Measurements from ENCODE around the gene MSN. TPM values are rescaled to one million over a fixed set of nuclear protein-coding genes. Genes with fewer than 3 reads are reported as not detected.

The MSN gene
- total RNA-seq, 1 donor from 2014 or later, result 107 TPM

GRCh38 chrX:65705439-65705838 lies 38.0 kb downstream of the MSN start:
- H3K27ac ChIP-seq (replicated peaks), result peak overlapping the region; percentile 85
- DNase-seq, result no peak
- H3K27me3 ChIP-seq (ENCODE audit: low read depth), result no peaks in the 10 kb centered on the region
- TF ChIP-seq CTCF (IDR thresholded peaks at IDR 0.05; ENCODE audit: borderline replicate concordance), result no peak
- H3K4me3 ChIP-seq, result no peak overlapping the region
- H3K9me3 ChIP-seq (replicated peaks), result no peaks in the 10 kb centered on the region
- peaks cover 96% of the 10 kb centered on the region for H3K4me1 ChIP-seq
- intact Hi-C loops (cut with micrococcal nuclease), result loop anchor here (10.0 kb wide), 1 partner anchor 101 kb away; no protein-coding TSS in a partner anchor
- no peaks in the 10 kb centered on the region for H3K36me3 ChIP-seq

GRCh38 chrX:65706041-65706828 lies 38.8 kb downstream of the MSN start:
- Histone ChIP-seq H3K4me1 (peaks cover 91% of the 10 kb centered on the region), H3K4me3 (no peak overlapping the region), H3K27ac (replicated peaks) (peak overlapping the region; percentile 85), H3K36me3 (no peaks in the 10 kb centered on the region), H3K9me3 (replicated peaks) (no peaks in the 10 kb centered on the region), H3K27me3 (ENCODE audit: low read depth) (no peaks in the 10 kb centered on the region)
- DNase-seq, result peak; percentile 33
- TF ChIP-seq CTCF (IDR thresholded peaks at IDR 0.05; ENCODE audit: borderline replicate concordance), result no peak
- intact Hi-C loops (cut with micrococcal nuclease), result loop anchor here (10.0 kb wide), 1 partner anchor 101 kb away; no protein-coding TSS in a partner anchor

- DNase-seq, result no peak
- intact Hi-C loops (cut with micrococcal nuclease), result loop anchor here (10.0 kb wide), 1 partner anchor 102 kb away; no protein-coding TSS in a partner anchor
Observed at GRCh38 chrX:65707151-65707550, 39.7 kb downstream of the MSN start.

GRCh38 chrX:65712005-65712806 lies 44.8 kb downstream of the MSN start:
- Histone ChIP-seq H3K27me3 (ENCODE audit: low read depth) (no peaks in the 10 kb centered on the region), H3K27ac (replicated peaks) (peak overlapping the region; percentile 46), H3K36me3 (no peaks in the 10 kb centered on the region), H3K9me3 (replicated peaks) (no peaks in the 10 kb centered on the region), H3K4me1 (peaks cover 91% of the 10 kb centered on the region), H3K4me3 (no peak overlapping the region)
- DNase-seq, result no peak
- TF ChIP-seq CTCF (IDR thresholded peaks at IDR 0.05; ENCODE audit: borderline replicate concordance), result no peak
- intact Hi-C loops (cut with micrococcal nuclease), result no loop called here

More at GRCh38 chrX:65707151-65707550, 39.7 kb downstream of the MSN start:
- Histone ChIP-seq H3K4me1 (peaks cover 91% of the 10 kb centered on the region), H3K36me3 (no peaks in the 10 kb centered on the region), H3K27ac (replicated peaks) (peak overlapping the region; percentile 85), H3K4me3 (no peak overlapping the region), H3K9me3 (replicated peaks) (no peaks in the 10 kb centered on the region), H3K27me3 (ENCODE audit: low read depth) (no peaks in the 10 kb centered on the region)
- TF ChIP-seq CTCF (IDR thresholded peaks at IDR 0.05; ENCODE audit: borderline replicate concordance), result no peak

GRCh38 chrX:65718538-65718937 lies 51.1 kb downstream of the MSN start:
- H3K27ac ChIP-seq (replicated peaks), result no peak overlapping the region
- TF ChIP-seq CTCF (IDR thresholded peaks at IDR 0.05; ENCODE audit: borderline replicate concordance), result no peak

More at GRCh38 chrX:65718538-65718937, 51.1 kb downstream of the MSN start:
- Histone ChIP-seq H3K9me3 (replicated peaks) (no peaks in the 10 kb centered on the region), H3K4me1 (peaks cover 83% of the 10 kb centered on the region), H3K36me3 (peaks cover 5% of the 10 kb centered on the region), H3K4me3 (no peak overlapping the region), H3K27me3 (ENCODE audit: low read depth) (no peaks in the 10 kb centered on the region)
- intact Hi-C loops (cut with micrococcal nuclease), result no loop called here
- no peak for DNase-seq

All from left ventricle myocardium inferior (tissue), 1 donor.